Pons (tissue), 1 donor: ENCODE results near the gene NSL1.

Experiments used
- DNase-seq: peaks from one replicate; pipeline ENCODE4 v3.0.0-alpha.2; 2016; ENCODE audit warnings: low spot score

The NSL1 gene

DNA sequence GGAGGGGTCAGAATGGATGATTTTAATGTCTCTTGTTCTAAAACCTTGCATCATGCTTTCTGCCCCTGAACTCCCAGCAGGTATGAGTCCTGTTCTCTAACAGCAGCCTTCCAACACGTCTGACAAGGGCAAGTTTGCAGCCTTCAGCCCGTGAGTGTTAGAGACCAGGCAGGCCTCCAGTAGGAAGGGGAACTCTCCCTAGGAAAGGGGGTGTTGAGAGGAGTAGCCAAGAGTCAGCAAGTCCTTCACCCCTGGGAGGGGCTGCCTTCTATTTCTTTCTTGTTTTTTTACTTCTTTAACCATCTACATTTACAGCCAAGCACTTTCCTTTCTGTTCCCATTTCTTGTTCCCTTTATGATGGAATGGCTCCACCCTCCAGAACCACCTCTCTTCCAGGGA is 106.1 kb downstream of the NSL1 start:
- DNase-seq, result no peak

DNA sequence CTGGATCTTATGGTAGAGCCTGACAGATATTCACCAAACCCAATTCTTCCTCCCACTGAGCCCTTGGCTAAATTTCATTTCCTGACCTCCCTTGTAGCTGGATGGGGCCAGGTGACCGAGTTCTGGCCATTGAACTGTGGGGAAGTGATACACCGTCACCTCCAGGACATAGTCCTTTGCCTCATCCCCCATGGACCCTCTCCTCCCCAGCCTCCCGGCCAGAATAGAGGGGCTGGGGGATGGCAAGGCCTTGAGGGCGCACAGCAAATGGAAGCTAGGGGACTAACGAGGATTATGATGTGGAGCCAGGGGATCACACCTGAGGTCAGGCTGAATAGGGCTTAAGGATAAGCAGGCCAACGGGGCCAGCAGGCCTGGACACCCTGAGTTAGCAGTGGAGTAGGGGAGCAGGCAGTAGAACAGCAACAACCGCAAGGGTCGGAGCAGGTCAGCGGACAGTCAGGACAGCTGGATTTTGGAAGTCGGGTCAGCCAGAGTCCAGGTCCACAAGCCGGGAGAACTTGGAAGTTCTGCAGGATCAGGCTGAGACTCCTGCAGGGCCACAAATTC is 107.0 kb downstream of the NSL1 start:
- no peak for DNase-seq

DNA sequence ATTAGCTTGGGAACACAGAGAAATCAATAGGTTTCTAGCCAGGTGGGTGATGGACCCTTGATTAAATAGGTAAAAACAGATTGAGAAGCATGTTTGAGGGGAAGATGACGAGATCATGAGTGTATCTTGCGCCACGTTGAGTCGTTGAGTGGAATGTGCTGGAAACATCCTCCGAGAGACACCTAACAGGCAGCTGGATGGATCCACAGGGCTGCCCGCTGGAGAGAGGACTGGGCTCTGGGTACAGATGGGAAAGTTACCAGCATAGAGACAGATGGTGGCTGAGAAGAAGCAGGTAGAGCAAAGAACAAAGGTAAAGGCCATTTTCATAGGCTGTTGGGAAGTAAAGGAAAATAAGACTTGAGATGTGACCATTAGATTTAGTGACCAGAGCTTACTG is 107.5 kb downstream of the NSL1 start:
- no peak for DNase-seq

DNA sequence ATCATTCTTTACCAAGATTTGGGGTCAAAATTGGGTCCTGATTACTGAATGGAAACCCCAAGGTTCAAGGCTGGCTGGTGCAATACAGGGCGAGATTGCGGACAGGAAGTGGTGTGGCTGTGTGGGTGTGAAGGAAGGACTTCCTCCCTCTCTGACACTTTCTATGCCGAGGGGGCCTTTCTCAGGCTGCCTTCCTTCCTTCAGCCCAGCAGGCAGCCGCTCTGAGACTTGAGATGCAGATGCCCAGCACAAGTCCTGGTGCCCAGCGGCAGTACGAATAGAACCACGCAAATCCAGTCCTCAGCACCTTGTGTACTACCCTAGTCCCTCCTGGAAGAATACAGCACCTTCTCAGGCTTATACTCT is 108.2 kb downstream of the NSL1 start:
- DNase-seq, result no peak

DNA sequence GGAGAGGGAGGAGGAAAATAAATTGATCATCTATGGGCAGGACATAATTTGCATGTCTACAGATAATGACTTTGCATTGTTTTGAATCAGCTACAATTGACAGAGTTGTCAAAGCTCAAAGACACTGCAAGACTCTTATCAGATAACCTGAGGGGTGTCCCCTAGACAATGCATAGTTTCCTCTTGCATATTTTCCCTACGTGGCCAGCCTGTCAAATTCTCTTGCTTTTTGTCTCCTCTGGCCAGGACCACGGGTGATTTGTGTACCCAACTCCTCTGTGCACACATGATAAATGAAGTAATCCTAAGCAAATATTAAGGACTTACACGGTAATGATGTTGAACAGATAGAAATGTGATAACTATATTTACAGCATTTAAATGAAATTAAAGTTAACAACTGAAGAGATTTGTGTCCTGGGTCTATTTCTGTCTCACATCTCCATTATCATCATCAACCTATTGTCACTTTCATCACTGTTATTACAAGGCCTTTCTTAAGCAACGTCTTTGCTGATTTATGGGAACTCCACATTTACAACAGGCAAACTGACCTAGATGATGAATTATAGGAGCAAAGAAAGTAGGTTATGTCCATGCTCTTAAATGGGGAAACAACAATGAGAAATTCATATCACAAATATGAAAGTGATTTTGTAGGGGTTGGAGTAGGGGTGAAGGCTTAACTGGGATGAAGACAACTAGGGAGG is 110.7 kb downstream of the NSL1 start:
- no peak for DNase-seq

DNA sequence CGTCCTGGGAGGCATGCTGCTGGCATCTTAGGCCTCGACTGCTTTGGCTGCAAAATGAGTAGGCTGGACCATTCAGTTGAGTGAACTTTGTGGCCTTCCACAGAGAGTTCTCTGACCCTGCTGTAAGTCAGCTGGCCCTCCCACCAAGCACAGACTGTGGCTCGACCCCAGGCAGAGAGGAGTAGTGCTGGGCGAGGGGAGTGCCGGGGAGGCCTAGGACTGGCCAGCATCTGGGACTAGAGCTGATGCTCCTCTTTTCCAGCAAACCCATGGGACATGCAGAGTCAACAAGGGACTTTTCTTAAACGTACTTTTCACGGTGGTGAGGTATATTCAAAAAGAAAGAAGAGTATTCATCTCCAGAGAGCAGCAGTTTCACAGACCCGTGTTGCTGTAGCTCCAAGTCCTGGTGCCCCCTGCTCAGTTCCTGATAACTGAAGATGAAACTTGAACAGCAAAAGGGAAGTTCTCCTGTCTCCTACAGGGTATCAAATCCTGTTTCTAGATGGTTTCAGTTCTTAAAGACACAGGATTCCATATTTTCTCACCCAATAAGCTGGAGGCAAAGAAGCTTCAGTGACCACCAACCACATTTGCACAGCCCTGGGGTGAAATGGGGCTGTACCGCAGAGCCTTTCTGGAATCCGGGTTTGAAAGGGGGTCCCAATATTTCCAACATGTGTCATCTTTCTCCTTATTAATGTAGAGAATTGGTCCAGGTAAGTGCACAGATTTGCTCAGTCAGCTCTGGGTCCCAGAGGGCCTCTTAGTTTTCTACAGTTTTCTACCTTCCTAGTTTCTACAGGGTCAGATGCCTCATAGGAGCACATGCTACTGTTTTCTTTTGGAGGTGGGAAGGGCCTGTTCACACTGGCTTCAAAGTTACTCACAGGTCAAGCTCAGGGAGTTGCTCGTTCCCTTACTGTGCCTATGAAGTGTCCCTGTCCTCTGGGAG is 112.8 kb downstream of the NSL1 start:
- no peak for DNase-seq

DNA sequence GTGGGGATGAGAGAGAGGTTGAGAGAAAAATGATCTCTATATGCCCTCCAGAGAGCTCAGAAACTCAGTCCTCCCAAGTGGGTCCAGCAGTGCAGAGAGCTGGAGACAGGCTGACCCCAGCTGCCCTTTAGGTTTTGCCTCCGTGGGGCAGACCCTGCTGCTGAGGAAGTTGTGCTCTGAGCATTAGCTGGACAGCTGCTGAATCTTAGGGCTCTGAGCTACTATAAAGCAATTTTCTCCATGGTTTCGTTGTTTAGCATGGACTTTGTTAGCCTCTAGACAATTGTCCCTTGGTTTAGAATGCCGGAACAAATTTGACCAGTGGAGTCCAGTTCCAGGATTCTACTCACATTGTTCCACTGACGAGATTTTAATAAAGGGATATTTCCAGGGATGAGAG is 114.0 kb downstream of the NSL1 start:
- DNase-seq, result no peak

DNA sequence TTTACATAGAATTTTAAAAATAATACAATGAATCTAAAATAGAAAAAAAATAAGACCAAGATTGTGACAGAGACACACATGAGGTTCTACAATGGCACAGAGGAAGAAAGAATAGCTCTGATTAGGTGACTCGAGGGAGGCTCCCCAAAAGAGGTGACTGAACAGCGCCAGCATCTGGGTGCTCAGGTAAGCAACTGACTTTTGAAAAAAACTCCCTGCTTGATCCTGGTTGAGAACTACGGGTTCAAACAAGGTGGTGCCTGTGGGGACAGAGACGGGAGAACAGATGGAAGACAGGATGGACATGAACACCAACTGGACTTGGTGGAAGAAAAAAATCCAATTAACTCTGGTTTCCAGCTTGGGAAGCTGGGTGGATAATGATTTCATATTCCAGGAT is 114.4 kb downstream of the NSL1 start:
- no peak for DNase-seq
